H1 (cell line): Measurements from ENCODE around the gene PELO. TPM values are rescaled to one million over a fixed set of nuclear protein-coding genes. Genes with fewer than 3 reads are reported as not detected.

Source experiments
- BCL11A ChIP-seq, 2 experiments: IDR thresholded peaks; one replicate each; pipeline ENCODE4 v1.6.1; 2011; ENCODE audit warnings: low read depth in 2 of 2, low read length in 2 of 2, mild to moderate bottlenecking in 2 of 2
- BRCA1 ChIP-seq: IDR thresholded peaks from 2 replicates; pipeline ENCODE4 v1.6.1; 2012; ENCODE audit warnings: low read depth, low read length, improper control_type of control experiment
- CTBP2 ChIP-seq: IDR thresholded peaks from 2 replicates; pipeline ENCODE4 v1.7.0; 2011; ENCODE audit warnings: borderline replicate concordance, mild to moderate bottlenecking, moderate library complexity, mixed read lengths, low read length; ENCODE audit not compliant: insufficient read depth, insufficient read length
- EZH2 ChIP-seq: fragments of 200-600 bp; sonication (generic); IDR thresholded peaks from 2 replicates; pipeline ENCODE4 v1.7.1; 2012; ENCODE audit warnings: low read depth, mild to moderate bottlenecking, moderate library complexity, low read length, inconsistent platforms; ENCODE audit not compliant: severe bottlenecking
- polyA plus RNA-seq, 7 experiments: library from polyadenylated mRNA; depleted of rRNA in 3 of 7; stranded (reverse) in 5 of 7; unstranded in 2 of 7; fragments of >200 nt in 5 of 7; fragments of 200-250 nt in 2 of 7; gene quantifications; 1 replicate in 5 of 7; 2 replicates in 1 of 7; 4 replicates in 1 of 7; pipeline versions ENCODE4 v1.2.1 to v1.2.3, GENCODE V29; 2011 to 2013; ENCODE audit warnings: missing spikeins in 2 of 7, mixed read lengths in 2 of 7
- total RNA-seq: library from RNA; stranded (reverse); fragmentation: NEBNext Ultra II Directional; extraction: Animal tissue kit (Norgen Biotek cat#: 25700); gene quantifications from 2 replicates; pipeline ENCODE4 v1.2.1, GENCODE V29; 2021
- TF ChIP-seq, protein P1 (sequence below): IDR thresholded peaks from 2 replicates; pipeline ENCODE4 v1.6.1; 2012; ENCODE audit warnings: low read length, inconsistent platforms

PELO gene
- total and polyA plus RNA-seq, 2 of the 8 experiments (the other 6 are each of a cell fraction or from before 2014, with no cell fraction given) = 10.8 to 18.5 TPM

DNA sequence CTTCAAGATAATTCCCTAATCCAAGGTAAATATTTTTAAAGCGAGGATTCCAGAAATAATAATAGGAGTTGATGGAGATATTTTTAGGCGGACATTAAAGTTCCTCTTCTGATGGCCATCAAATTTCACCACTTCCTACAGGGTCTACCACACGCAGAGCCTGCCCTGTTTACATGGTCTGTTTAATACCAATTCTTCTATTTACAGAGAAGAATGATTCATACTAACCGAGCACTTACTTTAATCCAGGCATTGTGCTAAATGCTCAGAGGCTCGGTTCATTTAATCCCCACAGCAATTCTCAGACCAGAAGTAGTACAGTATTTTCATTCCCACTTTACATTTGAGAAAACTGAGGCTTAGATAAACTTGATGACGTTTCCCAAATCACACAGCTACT is 3.0 kb upstream of the PELO start (continued):
- TF ChIP-seq CTBP2 = no peak
- no peak for TF ChIP-seq EZH2
- TF ChIP-seq, protein P1, sequence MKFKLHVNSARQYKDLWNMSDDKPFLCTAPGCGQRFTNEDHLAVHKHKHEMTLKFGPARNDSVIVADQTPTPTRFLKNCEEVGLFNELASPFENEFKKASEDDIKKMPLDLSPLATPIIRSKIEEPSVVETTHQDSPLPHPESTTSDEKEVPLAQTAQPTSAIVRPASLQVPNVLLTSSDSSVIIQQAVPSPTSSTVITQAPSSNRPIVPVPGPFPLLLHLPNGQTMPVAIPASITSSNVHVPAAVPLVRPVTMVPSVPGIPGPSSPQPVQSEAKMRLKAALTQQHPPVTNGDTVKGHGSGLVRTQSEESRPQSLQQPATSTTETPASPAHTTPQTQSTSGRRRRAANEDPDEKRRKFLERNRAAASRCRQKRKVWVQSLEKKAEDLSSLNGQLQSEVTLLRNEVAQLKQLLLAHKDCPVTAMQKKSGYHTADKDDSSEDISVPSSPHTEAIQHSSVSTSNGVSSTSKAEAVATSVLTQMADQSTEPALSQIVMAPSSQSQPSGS = no peak
- TF ChIP-seq BRCA1 = no peak
- no peak for TF ChIP-seq BCL11A (IDR thresholded peaks at IDR 0.05; ENCODE audit: low read depth in 2 of 2, low read length in 2 of 2)
- TF ChIP-seq, all 59 proteins: peak for 0
